ENCODE data around the gene RFX2. TPM values are rescaled to one million over a fixed set of nuclear protein-coding genes. Genes with fewer than 3 reads are reported as not detected.
A peak's percentile ranks its signal among the peaks of the same experiment; 100 is the strongest.

The RFX2 gene
- total and polyA plus RNA-seq, 12 donors, result 2.3 to 10.4 (median 4.6) TPM

DNA sequence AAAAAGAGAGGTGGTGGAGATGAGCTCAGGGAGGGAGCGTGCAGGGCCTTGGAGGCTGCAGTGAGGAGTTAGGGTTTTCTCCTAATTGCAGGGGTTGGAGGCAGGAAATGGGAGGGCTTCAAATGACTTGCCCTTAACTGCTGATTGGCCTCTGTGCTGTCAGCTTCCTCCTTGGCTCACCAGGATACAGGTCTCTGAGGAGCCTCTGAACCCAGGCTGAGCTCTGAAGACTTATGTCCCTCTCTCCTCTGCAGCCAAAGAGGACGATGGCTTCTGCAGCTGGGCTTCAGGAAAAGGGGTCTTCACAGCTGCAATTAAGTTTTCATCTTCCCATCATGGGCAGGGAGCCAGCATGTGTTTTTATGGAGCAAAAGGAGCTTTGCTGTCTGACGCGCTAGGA is 125.7 kb downstream of the RFX2 start:
- H3K9me3 ChIP-seq (replicated peaks in 1 of 3), result no peaks in the 10 kb centered on the region
- DNase-seq, result no peak
- H3K27me3 ChIP-seq, result no peaks in the 10 kb centered on the region
- peaks cover 0 to 10% of the 10 kb centered on the region in 2 donors for H3K4me1 ChIP-seq (replicated peaks in 1 of 2)
- H3K27ac ChIP-seq, result peak overlapping the region in 2 of 5 donors; percentile 78 to 83
- WGBS, 4 donors, result 69 to 81% (median 78%) methylated on average over 4 of the region's 4 CpGs
- no peak overlapping the region for H3K4me3 ChIP-seq
- intact Hi-C loops (cut with DNase I), result no loop called here
- H3K36me3 ChIP-seq (replicated peaks in 1 of 2), result no peaks in the 10 kb centered on the region
- TF ChIP-seq, protein P1, sequence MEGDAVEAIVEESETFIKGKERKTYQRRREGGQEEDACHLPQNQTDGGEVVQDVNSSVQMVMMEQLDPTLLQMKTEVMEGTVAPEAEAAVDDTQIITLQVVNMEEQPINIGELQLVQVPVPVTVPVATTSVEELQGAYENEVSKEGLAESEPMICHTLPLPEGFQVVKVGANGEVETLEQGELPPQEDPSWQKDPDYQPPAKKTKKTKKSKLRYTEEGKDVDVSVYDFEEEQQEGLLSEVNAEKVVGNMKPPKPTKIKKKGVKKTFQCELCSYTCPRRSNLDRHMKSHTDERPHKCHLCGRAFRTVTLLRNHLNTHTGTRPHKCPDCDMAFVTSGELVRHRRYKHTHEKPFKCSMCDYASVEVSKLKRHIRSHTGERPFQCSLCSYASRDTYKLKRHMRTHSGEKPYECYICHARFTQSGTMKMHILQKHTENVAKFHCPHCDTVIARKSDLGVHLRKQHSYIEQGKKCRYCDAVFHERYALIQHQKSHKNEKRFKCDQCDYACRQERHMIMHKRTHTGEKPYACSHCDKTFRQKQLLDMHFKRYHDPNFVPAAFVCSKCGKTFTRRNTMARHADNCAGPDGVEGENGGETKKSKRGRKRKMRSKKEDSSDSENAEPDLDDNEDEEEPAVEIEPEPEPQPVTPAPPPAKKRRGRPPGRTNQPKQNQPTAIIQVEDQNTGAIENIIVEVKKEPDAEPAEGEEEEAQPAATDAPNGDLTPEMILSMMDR (IDR thresholded peaks at IDR 0.05), result no peak
- TF ChIP-seq POLR2A (IDR thresholded peaks at IDR 0.05), result no peak

DNA sequence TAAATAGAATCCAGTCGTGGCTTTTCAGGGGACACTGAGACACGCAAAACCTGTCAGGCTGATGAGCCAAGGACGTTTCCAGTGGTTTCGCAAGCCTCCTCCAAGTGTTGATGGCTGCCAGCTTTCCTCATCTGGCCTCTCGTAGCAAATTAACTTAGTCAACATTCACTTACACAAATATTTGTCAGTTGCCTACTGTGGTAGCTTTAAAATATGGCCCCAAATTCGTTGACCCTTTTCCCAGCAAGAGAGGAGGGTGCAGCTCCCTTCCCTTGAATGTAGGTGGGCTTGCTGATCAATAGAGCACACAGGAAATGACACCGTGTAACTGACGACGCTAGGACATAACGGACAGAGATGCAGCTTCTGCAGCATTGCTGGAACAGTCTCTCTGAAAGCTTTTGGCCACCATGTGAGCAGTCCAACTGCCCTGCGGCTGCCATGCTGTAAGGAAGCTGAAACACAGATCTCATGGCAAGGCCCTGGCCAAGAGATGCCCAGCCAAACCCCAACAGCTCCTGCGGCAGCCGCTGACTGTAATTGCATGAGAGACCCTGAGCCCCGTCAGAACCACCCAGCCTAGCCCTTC is 126.8 kb downstream of the RFX2 start:
- H3K27me3 ChIP-seq, result no peaks in the 10 kb centered on the region
- WGBS, 4 donors, result 56 to 67% (median 62%) methylated on average over 12 to 14 of the region's 14 CpGs
- intact Hi-C loops (cut with DNase I), result no loop called here
- H3K4me1 ChIP-seq (replicated peaks in 1 of 2), result peaks cover 0 to 16% of the 10 kb centered on the region in 2 donors
- H3K9me3 ChIP-seq (replicated peaks in 1 of 3), result no peaks in the 10 kb centered on the region
- TF ChIP-seq POLR2A (IDR thresholded peaks at IDR 0.05), result no peak
- TF ChIP-seq, protein P1 (IDR thresholded peaks at IDR 0.05), result no peak
- H3K27ac ChIP-seq, result no peak overlapping the region
- H3K36me3 ChIP-seq (replicated peaks in 1 of 2), result no peaks in the 10 kb centered on the region
- DNase-seq, result peak in 1 of 7 donors; percentile 51
- H3K4me3 ChIP-seq, result no peak overlapping the region

DNA sequence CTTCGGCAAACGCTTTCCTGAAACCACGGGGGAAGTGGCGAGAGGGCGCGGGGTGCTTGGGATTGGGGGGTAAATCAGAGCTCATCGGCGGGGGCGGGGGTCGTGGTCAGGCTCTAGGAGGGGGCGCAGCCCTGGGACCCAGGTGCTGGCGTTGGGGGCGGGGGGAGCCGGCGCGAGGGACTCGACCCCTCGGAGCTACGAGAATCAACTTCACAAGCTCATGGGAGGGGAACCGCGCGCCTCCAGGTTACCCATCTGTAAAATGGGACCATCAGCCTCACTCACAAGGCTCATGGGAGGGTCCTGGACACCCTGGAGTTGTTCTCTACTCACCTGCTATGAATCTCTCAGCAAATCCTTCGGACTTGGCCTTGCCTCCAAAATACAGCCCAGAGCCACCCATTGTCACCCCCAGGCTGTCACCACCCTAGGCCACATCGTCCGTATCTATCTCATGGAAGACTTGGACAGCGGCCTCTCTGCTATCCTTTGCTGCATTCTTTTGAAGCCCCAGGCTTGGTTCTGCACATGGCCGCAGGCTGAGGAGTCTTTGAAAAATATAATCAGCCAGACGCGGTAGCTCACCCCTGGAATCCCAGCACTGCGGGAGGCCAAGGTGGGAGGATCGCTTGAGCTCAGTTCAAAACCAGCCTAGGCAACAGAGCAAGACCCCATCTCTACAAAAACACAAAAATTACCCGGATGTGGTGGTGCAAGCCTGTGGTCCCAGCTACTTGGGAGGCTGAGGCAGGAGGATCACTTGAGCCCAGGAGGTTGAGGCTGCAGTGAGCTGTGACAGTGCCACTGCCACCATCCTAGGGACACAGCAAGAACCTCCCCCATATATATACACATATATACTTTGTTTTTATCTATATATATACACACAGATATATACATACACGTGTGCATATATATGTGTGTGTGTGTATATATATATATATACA is 131.4 kb downstream of the RFX2 start:
- Histone ChIP-seq H3K27me3 (no peaks in the 10 kb centered on the region), H3K4me3 (peak overlapping the region in 3 of 4 donors; percentile 19 to 97 (median 73)), H3K4me1 (replicated peaks in 1 of 2) (peaks cover 10 to 39% of the 10 kb centered on the region in 2 donors), H3K27ac (peak overlapping the region in 4 of 5 donors; percentile 77 to 91 (median 84)), H3K36me3 (replicated peaks in 1 of 2) (peaks cover 0 to under 1% of the 10 kb centered on the region in 2 donors), H3K9me3 (replicated peaks in 1 of 3) (no peaks in the 10 kb centered on the region)
- WGBS, 4 donors, result 43 to 79% (median 55%) methylated on average over 13 to 33 of the region's 33 CpGs
- TF ChIP-seq POLR2A (IDR thresholded peaks at IDR 0.05), result no peak
- TF ChIP-seq, protein P1 (IDR thresholded peaks at IDR 0.05), result no peak
- intact Hi-C loops (cut with DNase I), result no loop called here
- peak in 1 of 7 donors; percentile 65 for DNase-seq
